ENCODE data around the gene TH. TPM values are rescaled to one million over a fixed set of nuclear protein-coding genes. Genes with fewer than 3 reads are reported as not detected.

TH gene
- total RNA-seq, 2 donors from 2014 or later = not detected

DNA sequence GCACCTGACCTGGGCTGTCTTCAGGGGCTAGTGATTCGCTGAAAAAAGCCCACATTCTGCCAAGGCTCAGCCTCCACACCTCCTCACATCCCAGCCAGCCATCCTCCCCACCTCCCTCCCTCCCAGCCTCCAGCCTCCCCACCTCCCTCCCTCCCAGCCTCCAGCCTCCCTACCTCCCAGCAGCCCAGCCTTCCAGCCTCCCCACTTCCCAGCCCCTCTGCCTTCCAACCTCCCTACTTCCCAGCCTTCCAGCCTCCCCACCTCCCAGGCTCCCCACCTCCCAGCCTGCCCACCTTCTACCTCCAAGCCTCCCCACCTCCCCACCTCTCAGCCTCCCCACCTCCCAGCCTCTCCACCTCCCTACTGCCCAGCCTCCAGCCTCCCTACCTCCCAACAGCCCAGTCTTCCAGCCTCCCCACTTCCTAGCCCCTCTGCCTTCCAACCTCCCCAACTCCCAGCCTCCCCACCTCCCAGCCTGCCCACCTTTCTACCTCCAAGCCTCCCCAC, 33.7 kb upstream of the TH start:
- H3K9ac ChIP-seq (ENCODE audit: extremely low read depth, low read length, poor library complexity, severe bottlenecking) = no peak overlapping the region
- Mint-ChIP-seq H3K27me3 (ENCODE audit: insufficient read depth) (peaks cover 20% of the 10 kb centered on the region), H3K4me3 (no peak overlapping the region), H3K4me1 (no peaks in the 10 kb centered on the region), H3K9me3 (no peaks in the 10 kb centered on the region), H3K36me3 (ENCODE audit: low read depth) (no peaks in the 10 kb centered on the region), H3K27ac (no peak overlapping the region)
- no peak overlapping the region for H3K27ac ChIP-seq (ENCODE audit: low read depth, low read length)
- H3K27me3 ChIP-seq (ENCODE audit: control insufficient read depth, insufficient read depth, low read length, poor library complexity, severe bottlenecking) = no peaks in the 10 kb centered on the region
- H3K36me3 ChIP-seq (ENCODE audit: control insufficient read depth, insufficient read depth, low read length) = no peaks in the 10 kb centered on the region
- peak; percentile 2 for DNase-seq
- no peaks in the 10 kb centered on the region for H3K4me1 ChIP-seq (ENCODE audit: control insufficient read depth, insufficient read depth, low read length)
- 88% methylated on average over 1 of the region's 1 CpG; no CpG with 5 or more reads in 1 of the 2 experiments for WGBS, 2 experiments (ENCODE audit: insufficient coverage in 1 of 2, insufficient read length in 1 of 2)
- no peak overlapping the region for H3K4me3 ChIP-seq (ENCODE audit: low read length)
- TF ChIP-seq, protein P1, sequence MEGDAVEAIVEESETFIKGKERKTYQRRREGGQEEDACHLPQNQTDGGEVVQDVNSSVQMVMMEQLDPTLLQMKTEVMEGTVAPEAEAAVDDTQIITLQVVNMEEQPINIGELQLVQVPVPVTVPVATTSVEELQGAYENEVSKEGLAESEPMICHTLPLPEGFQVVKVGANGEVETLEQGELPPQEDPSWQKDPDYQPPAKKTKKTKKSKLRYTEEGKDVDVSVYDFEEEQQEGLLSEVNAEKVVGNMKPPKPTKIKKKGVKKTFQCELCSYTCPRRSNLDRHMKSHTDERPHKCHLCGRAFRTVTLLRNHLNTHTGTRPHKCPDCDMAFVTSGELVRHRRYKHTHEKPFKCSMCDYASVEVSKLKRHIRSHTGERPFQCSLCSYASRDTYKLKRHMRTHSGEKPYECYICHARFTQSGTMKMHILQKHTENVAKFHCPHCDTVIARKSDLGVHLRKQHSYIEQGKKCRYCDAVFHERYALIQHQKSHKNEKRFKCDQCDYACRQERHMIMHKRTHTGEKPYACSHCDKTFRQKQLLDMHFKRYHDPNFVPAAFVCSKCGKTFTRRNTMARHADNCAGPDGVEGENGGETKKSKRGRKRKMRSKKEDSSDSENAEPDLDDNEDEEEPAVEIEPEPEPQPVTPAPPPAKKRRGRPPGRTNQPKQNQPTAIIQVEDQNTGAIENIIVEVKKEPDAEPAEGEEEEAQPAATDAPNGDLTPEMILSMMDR (conservative IDR thresholded peaks at IDR 0.05) = no peak
- no peaks in the 10 kb centered on the region for H3K9me3 ChIP-seq (ENCODE audit: control insufficient read depth, low read length)

DNA sequence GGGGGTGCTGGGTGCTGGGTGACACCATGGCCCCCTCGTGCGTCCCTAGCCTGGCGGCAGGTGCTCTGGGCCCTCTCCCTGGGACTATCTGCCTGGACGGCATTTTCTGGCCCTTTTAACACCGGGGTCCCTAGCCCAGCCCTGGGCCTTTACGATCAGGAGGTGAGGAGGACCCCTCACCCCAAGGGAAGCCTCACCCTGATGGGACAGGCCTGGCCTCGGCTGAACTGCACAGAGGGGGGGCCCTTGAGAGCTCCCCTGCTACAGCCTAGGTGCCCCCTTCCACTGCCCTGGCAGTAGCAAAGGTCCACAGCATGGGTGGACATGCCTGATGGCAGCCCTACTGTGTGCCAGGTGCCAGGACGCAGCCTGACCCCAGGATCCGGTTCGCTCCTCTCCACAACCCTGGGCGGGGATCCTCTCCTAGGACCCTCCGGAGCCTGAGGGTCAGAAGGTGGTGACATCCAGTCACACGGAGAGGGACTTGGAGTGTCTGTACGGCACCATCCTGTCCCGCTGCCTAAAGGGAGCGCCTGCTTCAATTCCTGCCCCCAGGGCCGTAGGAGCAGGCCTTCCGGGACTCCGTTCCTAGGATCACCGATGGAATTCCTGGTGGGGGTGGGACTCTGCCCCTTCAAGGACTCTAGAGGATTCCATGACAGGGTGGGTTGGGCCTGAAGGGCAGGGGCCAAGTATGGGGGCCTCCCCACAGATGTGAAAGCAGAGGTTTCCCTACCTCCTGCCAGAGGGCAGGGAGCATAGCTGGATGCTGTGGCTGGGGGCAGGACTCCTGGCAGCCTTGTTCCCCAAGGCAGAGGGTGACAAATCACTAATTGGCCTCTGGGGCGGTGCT, 33.0 kb upstream of the TH start:
- DNase-seq = peak; percentile 38
- Mint-ChIP-seq H3K27me3 (ENCODE audit: insufficient read depth) (peaks cover 20% of the 10 kb centered on the region), H3K4me3 (no peak overlapping the region), H3K36me3 (ENCODE audit: low read depth) (no peaks in the 10 kb centered on the region), H3K27ac (no peak overlapping the region), H3K4me1 (no peaks in the 10 kb centered on the region), H3K9me3 (no peaks in the 10 kb centered on the region)
- Histone ChIP-seq H3K36me3 (ENCODE audit: control insufficient read depth, insufficient read depth, low read length) (no peaks in the 10 kb centered on the region), H3K27me3 (ENCODE audit: control insufficient read depth, insufficient read depth, low read length, poor library complexity, severe bottlenecking) (no peaks in the 10 kb centered on the region), H3K4me1 (ENCODE audit: control insufficient read depth, insufficient read depth, low read length) (no peaks in the 10 kb centered on the region), H3K27ac (ENCODE audit: low read depth, low read length) (no peak overlapping the region), H3K4me3 (ENCODE audit: low read length) (no peak overlapping the region), H3K9me3 (ENCODE audit: control insufficient read depth, low read length) (no peaks in the 10 kb centered on the region), H3K9ac (ENCODE audit: extremely low read depth, low read length, poor library complexity, severe bottlenecking) (no peak overlapping the region)
- 84 to 89% methylated on average over 12 to 21 of the region's 21 CpGs for WGBS, 2 experiments (ENCODE audit: insufficient coverage in 1 of 2, insufficient read length in 1 of 2)
- TF ChIP-seq, protein P1 (conservative IDR thresholded peaks at IDR 0.05) = no peak

DNA sequence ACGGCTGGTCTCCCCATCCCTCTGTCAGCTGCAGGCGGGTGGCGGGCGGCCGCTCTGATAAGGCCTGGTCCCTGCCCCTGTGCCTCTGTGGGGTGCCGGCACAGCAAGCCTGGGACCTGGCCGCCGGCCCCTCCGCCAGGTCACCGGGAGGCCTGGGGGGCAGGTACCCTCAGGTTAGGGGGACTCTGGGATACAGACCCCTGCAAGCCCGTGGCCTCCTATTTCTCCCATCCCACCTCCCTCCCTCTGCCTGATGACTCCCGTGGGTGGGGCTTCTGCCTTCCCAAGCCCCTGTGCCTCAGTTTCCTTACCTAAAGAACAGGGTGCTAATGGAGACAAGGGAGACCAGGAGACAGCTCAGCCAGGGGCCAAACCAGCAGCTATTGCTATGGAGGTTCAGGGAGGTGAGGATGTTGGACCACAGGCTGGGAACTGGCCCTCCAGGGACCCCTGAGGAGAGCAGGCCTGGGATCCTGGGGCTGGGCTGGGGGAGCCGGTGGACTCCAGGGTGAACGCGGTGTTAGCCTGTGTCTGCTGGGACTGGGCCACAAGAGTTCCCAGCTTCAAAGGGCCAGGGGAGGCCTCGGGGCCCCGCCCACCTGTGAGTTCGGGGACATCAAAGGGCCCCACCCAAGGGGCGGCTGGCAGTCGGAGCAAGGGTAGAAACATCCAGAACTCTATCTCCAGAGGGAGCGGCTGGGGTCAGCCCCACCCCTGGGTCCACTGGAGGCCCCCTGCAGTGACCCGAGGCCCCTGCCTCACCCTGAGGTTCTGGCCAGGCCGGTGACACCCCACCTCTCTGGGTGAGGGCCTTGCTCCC, 32.0 kb upstream of the TH start:
- H3K4me1 ChIP-seq (ENCODE audit: control insufficient read depth, insufficient read depth, low read length) = no peaks in the 10 kb centered on the region

More for the DNA sequence above, 32.0 kb upstream of the TH start:
- Mint-ChIP-seq H3K27me3 (ENCODE audit: insufficient read depth) (peaks cover 20% of the 10 kb centered on the region), H3K4me3 (no peak overlapping the region), H3K27ac (no peak overlapping the region), H3K36me3 (ENCODE audit: low read depth) (no peaks in the 10 kb centered on the region), H3K9me3 (no peaks in the 10 kb centered on the region), H3K4me1 (no peaks in the 10 kb centered on the region)
- 92 to 100% methylated on average over 2 to 23 of the region's 23 CpGs for WGBS, 2 experiments (ENCODE audit: insufficient coverage in 1 of 2, insufficient read length in 1 of 2)
- H3K36me3 ChIP-seq (ENCODE audit: control insufficient read depth, insufficient read depth, low read length) = no peaks in the 10 kb centered on the region
- H3K4me3 ChIP-seq (ENCODE audit: low read length) = no peak overlapping the region
- H3K27me3 ChIP-seq (ENCODE audit: control insufficient read depth, insufficient read depth, low read length, poor library complexity, severe bottlenecking) = no peaks in the 10 kb centered on the region
- no peak overlapping the region for H3K9ac ChIP-seq (ENCODE audit: extremely low read depth, low read length, poor library complexity, severe bottlenecking)
- TF ChIP-seq, protein P1 (conservative IDR thresholded peaks at IDR 0.05) = no peak
- peak; percentile 29 for DNase-seq
- no peaks in the 10 kb centered on the region for H3K9me3 ChIP-seq (ENCODE audit: control insufficient read depth, low read length)
- no peak overlapping the region for H3K27ac ChIP-seq (ENCODE audit: low read depth, low read length)
